Activated CD8-positive, alpha-beta T cell treated with anti-CD3 and anti-CD28 coated beads, Interleukin-2, amount 10 ng/mL, durations not matched to agents 7 days and 5 days (primary cell): Measurements from ENCODE around the gene INO80C. TPM values are rescaled to one million over a fixed set of nuclear protein-coding genes. Genes with fewer than 3 reads are reported as not detected.

Source experiments
- ATAC-seq: fragments of 150-1000 bp; cut with Tn5 transposase; one replicate; pipeline ENCODE4 v1.10.0; 2021; ENCODE audit warnings: moderate library complexity
- CTCF ChIA-PET: fragments of 350-600 bp; sonication (Branson Sonifier 250); formaldehyde crosslinking; loops from one replicate; lab custom pipeline; 2021; ENCODE audit warnings: antibody characterized with exemption; lab: Charles Lee
- POLR2A ChIA-PET: fragments of 350-600 bp; sonication (Branson Sonifier 250); formaldehyde crosslinking; loops from one replicate; lab custom pipeline; 2021; ENCODE audit warnings: antibody characterized with exemption; lab: Charles Lee
- DNase-seq: peaks from one replicate; pipeline ENCODE4 v3.0.0-alpha.2; 2020
- H3K27ac Mint-ChIP-seq: one replicate; pipeline ENCODE4 v1.8.0; 2021; ENCODE audit warnings: mild to moderate bottlenecking, mixed read lengths
- H3K27me3 Mint-ChIP-seq: one replicate; pipeline ENCODE4 v1.8.0; 2021; ENCODE audit warnings: low read depth, mixed read lengths
- H3K36me3 Mint-ChIP-seq: one replicate; pipeline ENCODE4 v1.8.0; 2021; ENCODE audit warnings: low read depth, mixed read lengths
- H3K4me1 Mint-ChIP-seq: one replicate; pipeline ENCODE4 v1.8.0; 2021; ENCODE audit warnings: low read depth, mixed read lengths
- H3K4me3 Mint-ChIP-seq: one replicate; pipeline ENCODE4 v1.8.0; 2021; ENCODE audit warnings: mild to moderate bottlenecking, mixed read lengths
- H3K9me3 Mint-ChIP-seq: one replicate; pipeline ENCODE4 v1.8.0; 2022; ENCODE audit warnings: mixed read lengths; ENCODE audit not compliant: insufficient read depth
- total RNA-seq, 2 experiments: library from RNA; stranded (reverse); gene quantifications; one replicate each; pipeline ENCODE4 v1.2.3, GENCODE V29; 2021

The INO80C gene
- total RNA-seq, 2 experiments from 2014 or later, result 12.9 to 19.4 TPM

- CTCF ChIA-PET, result interaction anchor here (1.7 kb wide), 1 partner anchor 9 kb away, joined by 4 read pairs; no protein-coding TSS in a partner anchor
- no peaks in the 10 kb centered on the region for H3K27me3 Mint-ChIP-seq
- no peaks in the 10 kb centered on the region for H3K36me3 Mint-ChIP-seq
- H3K4me1 Mint-ChIP-seq, result peaks cover 5% of the 10 kb centered on the region
- H3K9me3 Mint-ChIP-seq, result no peaks in the 10 kb centered on the region
- POLR2A ChIA-PET, result no interaction called here
- no peak for DNase-seq
- H3K27ac Mint-ChIP-seq, result no peak overlapping the region
- no peak for ATAC-seq
- H3K4me3 Mint-ChIP-seq, result no peak overlapping the region
Measured at GRCh38 chr18:35521133-35521532, 23.4 kb upstream of the INO80C start.

- POLR2A ChIA-PET, result interaction anchor here (0.7 kb wide), 1 partner anchor 8 kb away, joined by 4 read pairs; no protein-coding TSS in a partner anchor
- H3K36me3 Mint-ChIP-seq, result no peaks in the 10 kb centered on the region
- H3K4me3 Mint-ChIP-seq, result no peak overlapping the region
- H3K27me3 Mint-ChIP-seq, result no peaks in the 10 kb centered on the region
- H3K27ac Mint-ChIP-seq, result no peak overlapping the region
- no peaks in the 10 kb centered on the region for H3K9me3 Mint-ChIP-seq
- CTCF ChIA-PET, result no interaction called here
- no peaks in the 10 kb centered on the region for H3K4me1 Mint-ChIP-seq
- no peak for DNase-seq
- ATAC-seq, result no peak
Measured at GRCh38 chr18:35519148-35519899, 21.6 kb upstream of the INO80C start.

- Mint-ChIP-seq H3K4me1 (no peaks in the 10 kb centered on the region), H3K36me3 (no peaks in the 10 kb centered on the region), H3K27me3 (no peaks in the 10 kb centered on the region), H3K27ac (no peak overlapping the region), H3K4me3 (no peak overlapping the region), H3K9me3 (no peaks in the 10 kb centered on the region)
- ChIA-PET CTCF (no interaction called here), POLR2A (no interaction called here)
- ATAC-seq (no peak), DNase-seq (no peak)
Measured at GRCh38 chr18:35517715-35518114, 20.0 kb upstream of the INO80C start.

GRCh38 chr18:35516789-35517188, 19.0 kb upstream of the INO80C start:
- ChIA-PET CTCF (no interaction called here), POLR2A (no interaction called here)
- H3K36me3 Mint-ChIP-seq, result no peaks in the 10 kb centered on the region
- ATAC-seq, result no peak
- H3K27ac Mint-ChIP-seq, result no peak overlapping the region
- no peaks in the 10 kb centered on the region for H3K9me3 Mint-ChIP-seq
- DNase-seq, result no peak
- no peaks in the 10 kb centered on the region for H3K4me1 Mint-ChIP-seq
- H3K4me3 Mint-ChIP-seq, result no peak overlapping the region
- no peaks in the 10 kb centered on the region for H3K27me3 Mint-ChIP-seq

DNA sequence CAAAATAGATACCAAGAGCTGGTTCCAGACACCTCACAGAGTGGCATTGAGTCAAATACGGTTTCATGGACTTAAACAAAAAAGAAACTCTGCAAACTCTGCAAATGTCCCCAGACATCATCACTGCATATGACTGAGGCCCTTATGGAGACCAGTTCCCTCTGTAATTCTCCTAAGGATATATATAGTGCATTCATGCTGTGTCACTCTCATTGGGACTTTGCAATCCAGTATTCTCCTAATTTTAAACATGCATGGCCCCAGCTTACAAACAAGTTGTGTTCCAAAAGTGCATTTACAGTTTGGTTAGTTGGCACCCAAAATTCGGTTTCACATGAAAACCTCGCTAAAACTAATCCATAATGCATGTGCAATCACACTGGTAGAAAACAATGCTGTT, 18.6 kb upstream of the INO80C start:
- Mint-ChIP-seq H3K27ac (no peak overlapping the region), H3K4me3 (no peak overlapping the region), H3K9me3 (no peaks in the 10 kb centered on the region), H3K36me3 (no peaks in the 10 kb centered on the region), H3K4me1 (no peaks in the 10 kb centered on the region), H3K27me3 (no peaks in the 10 kb centered on the region)
- DNase-seq (no peak), ATAC-seq (no peak)
- POLR2A ChIA-PET, result no interaction called here
- CTCF ChIA-PET, result interaction anchor here (1.1 kb wide), 1 partner anchor 14 kb away, joined by 3 read pairs; no protein-coding TSS in a partner anchor

DNA sequence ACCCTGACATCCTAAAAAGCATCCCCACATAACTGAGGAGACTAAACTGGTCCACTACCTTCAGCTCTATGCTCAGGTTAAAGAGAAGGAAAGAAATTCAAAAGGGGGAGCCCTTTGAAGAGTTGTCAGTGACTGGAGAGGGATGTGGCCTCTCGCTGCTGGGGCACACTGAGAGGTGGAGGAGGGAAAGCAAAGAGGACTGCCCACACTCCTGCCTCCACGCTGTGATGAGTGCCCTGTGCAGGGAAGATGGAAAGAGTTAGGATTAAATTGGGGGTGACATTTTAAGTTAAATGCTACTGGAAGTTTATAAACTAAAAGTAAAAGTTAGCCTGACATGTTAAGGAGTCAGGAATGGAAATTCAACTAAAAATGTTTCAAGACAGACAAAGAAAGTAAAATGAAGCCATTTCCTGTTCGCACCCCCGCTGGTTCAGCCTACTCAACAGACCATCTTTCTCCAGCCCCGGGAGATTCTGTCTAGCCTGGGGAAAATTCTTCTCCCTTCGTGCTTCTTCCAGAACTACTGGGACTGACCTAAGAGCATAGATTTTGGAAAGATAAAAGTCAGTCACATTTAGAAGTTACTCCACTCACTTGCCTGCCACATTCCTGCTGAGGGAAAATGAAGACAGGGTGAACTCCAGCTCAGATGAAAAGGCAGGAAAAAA, 17.8 kb upstream of the INO80C start:
- CTCF ChIA-PET, result interaction anchor here (1.1 kb wide), 1 partner anchor 13 kb away, joined by 3 read pairs; no protein-coding TSS in a partner anchor
- Mint-ChIP-seq H3K27me3 (no peaks in the 10 kb centered on the region), H3K4me1 (no peaks in the 10 kb centered on the region), H3K36me3 (no peaks in the 10 kb centered on the region), H3K4me3 (no peak overlapping the region), H3K9me3 (no peaks in the 10 kb centered on the region), H3K27ac (no peak overlapping the region)
- no peak for ATAC-seq
- no peak for DNase-seq
- POLR2A ChIA-PET, result no interaction called here

GRCh38 chr18:35514752-35515459, 17.1 kb upstream of the INO80C start:
- H3K4me1 Mint-ChIP-seq, result no peaks in the 10 kb centered on the region
- ChIA-PET CTCF (no interaction called here), POLR2A (no interaction called here)

GRCh38 chr18:35514283-35514682, 16.5 kb upstream of the INO80C start:
- Mint-ChIP-seq H3K4me1 (no peaks in the 10 kb centered on the region), H3K4me3 (no peak overlapping the region), H3K36me3 (no peaks in the 10 kb centered on the region), H3K27me3 (no peaks in the 10 kb centered on the region), H3K27ac (no peak overlapping the region), H3K9me3 (no peaks in the 10 kb centered on the region)
- ATAC-seq (no peak), DNase-seq (no peak)
- ChIA-PET CTCF (no interaction called here), POLR2A (no interaction called here)

More at GRCh38 chr18:35514752-35515459, 17.1 kb upstream of the INO80C start:
- Mint-ChIP-seq H3K4me3 (no peak overlapping the region), H3K27ac (no peak overlapping the region), H3K9me3 (no peaks in the 10 kb centered on the region), H3K27me3 (no peaks in the 10 kb centered on the region), H3K36me3 (no peaks in the 10 kb centered on the region)
- DNase-seq (no peak), ATAC-seq (no peak)

DNA sequence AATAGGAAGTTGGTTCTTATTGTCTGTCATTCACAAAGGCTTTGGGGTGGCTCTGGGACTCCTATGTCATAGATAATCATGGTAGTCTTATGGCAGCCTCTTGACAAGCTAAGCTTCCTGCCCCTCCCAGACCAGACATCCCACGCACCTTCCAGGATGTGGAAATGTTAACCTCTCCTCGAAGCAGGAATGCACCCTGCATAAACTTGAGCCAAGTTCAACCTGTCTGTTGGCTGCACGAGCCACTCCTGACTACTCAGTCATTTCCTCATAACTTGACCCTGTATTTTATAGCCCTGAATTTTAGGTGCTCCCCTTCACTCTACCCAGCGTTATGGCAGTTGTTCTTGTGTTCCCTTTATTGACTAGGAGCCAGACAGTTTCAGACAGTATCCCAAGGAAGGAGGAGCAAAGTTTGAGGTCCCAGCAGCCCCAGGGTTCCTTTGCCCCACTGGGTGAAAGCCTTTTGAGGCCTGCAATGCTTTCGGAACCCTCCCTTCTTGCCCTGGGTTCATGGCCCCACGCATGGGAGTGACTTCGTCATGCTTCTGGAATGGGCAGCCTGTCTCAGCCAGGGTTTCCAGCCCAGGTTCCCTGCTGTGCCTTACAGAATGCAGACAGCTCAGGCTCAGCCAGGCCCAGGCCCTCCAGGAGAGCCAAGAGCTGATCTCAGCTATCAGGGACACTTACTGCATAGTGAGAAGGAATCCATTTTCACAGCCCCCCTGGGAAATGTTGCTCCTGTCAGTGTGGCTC, 15.6 kb upstream of the INO80C start:
- ChIA-PET CTCF (interaction anchor here (1.3 kb wide), 1 partner anchor 11 kb away, joined by 3 read pairs; no protein-coding TSS in a partner anchor), POLR2A (no interaction called here)
- H3K4me1 Mint-ChIP-seq, result no peaks in the 10 kb centered on the region
- no peaks in the 10 kb centered on the region for H3K27me3 Mint-ChIP-seq
- ATAC-seq (no peak), DNase-seq (no peak)
- no peak overlapping the region for H3K27ac Mint-ChIP-seq
- no peaks in the 10 kb centered on the region for H3K36me3 Mint-ChIP-seq
- H3K4me3 Mint-ChIP-seq, result no peak overlapping the region
- no peaks in the 10 kb centered on the region for H3K9me3 Mint-ChIP-seq

DNA sequence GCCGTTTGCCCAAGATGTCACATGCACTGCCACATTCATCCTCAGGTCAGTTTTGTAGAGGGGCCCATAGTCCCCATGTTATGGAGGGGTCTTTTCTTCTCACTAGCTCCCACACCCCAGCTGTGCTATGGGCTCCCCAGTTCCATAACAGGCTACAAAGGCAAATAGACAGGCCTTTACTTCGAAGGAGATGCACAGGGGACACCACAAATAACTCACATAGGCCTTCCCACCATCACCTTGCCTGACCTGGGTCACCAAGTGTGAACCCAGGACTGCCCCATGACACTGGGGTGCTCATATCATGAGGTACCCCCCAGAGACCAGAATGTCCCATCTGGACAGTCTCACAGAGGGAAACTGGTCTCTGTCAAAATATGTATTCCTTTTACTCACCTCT, 15.0 kb upstream of the INO80C start:
- ATAC-seq (no peak), DNase-seq (no peak)
- Mint-ChIP-seq H3K9me3 (no peaks in the 10 kb centered on the region), H3K4me3 (no peak overlapping the region), H3K27ac (no peak overlapping the region), H3K4me1 (no peaks in the 10 kb centered on the region), H3K27me3 (no peaks in the 10 kb centered on the region), H3K36me3 (no peaks in the 10 kb centered on the region)
- ChIA-PET CTCF (interaction anchor here (1.1 to 1.3 kb wide), 2 partner anchors 8 to 11 kb away, joined by 3 to 4 read pairs; no protein-coding TSS in a partner anchor), POLR2A (no interaction called here)

DNA sequence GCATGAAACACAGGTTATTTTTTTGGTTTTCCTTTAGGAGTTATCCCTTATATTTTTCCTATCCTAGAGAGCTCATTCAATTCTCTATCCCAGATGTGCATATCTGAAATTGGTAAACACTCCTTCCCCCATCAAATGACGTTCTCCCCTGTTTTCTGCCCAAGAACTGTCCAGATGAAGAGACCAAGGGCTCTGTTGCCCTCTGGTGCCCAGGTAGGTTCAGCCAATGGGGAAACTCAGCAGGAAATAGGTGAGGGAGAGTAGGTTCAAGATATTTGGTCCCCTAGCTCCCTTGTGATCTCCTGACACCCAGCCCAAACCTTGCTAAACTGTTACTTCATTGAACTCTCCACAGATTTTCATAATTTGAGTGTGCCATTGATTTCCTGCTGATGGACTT, 14.1 kb upstream of the INO80C start:
- H3K4me3 Mint-ChIP-seq, result no peak overlapping the region
- ChIA-PET CTCF (interaction anchor here (1.1 to 1.3 kb wide), 2 partner anchors 9 to 10 kb away, joined by 3 to 4 read pairs; no protein-coding TSS in a partner anchor), POLR2A (no interaction called here)
- H3K4me1 Mint-ChIP-seq, result no peaks in the 10 kb centered on the region
- no peak overlapping the region for H3K27ac Mint-ChIP-seq
- no peaks in the 10 kb centered on the region for H3K27me3 Mint-ChIP-seq
- ATAC-seq (no peak), DNase-seq (peak; percentile 13)
- no peaks in the 10 kb centered on the region for H3K9me3 Mint-ChIP-seq
- no peaks in the 10 kb centered on the region for H3K36me3 Mint-ChIP-seq
